GM06990 (cell line): ENCODE measurements around the gene ZNF891.

Source experiments
- DNase-seq: peaks from one replicate; pipeline ENCODE4 v3.0.0-alpha.2; 2011; ENCODE audit not compliant: insufficient read length; ENCODE audit errors: extremely low read depth
- H3K27me3 ChIP-seq: replicated peaks from 2 replicates; pipeline ENCODE4 v1.6.0; 2011; ENCODE audit warnings: low read length; ENCODE audit not compliant: control insufficient read depth, insufficient read depth
- H3K36me3 ChIP-seq: 2 replicates; pipeline ENCODE4 v1.5.1; 2011; ENCODE audit warnings: low read length; ENCODE audit not compliant: control insufficient read depth, insufficient read depth
- H3K4me3 ChIP-seq: replicated peaks from 2 replicates; pipeline ENCODE4 v1.5.1; 2011; ENCODE audit warnings: low read depth, mild to moderate bottlenecking, control low read depth, low read length
- TF ChIP-seq, protein P1 (sequence below): IDR thresholded peaks from 2 replicates; pipeline ENCODE4 v1.5.1; 2011; ENCODE audit warnings: low read length, control low read depth, mild to moderate bottlenecking, inconsistent platforms; ENCODE audit not compliant: insufficient read depth, poor library complexity, severe bottlenecking

Gene ZNF891

DNA sequence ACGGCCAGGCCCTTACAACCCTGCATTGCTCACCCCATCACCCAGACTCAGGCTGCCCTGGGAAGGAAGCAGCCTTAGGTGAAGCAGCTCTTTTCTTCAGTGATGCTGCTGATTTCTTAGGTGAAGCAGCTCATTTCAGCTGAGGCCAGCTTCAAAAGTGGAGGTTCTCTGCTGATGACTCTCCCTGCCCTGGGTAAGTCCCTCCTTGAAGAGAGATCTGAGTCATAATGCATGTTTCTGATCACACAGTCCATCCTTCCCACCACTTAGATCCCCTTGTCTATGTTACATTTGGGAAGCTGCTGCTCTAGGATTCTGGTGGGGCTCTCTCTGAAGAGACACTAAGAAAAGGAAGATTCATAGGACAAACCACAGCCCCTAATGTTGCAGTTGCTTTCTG, 66.5 kb downstream of the ZNF891 start:
- Histone ChIP-seq H3K36me3 (no peaks in the 10 kb centered on the region), H3K4me3 (no peak overlapping the region), H3K27me3 (no peaks in the 10 kb centered on the region)
- TF ChIP-seq, protein P1, sequence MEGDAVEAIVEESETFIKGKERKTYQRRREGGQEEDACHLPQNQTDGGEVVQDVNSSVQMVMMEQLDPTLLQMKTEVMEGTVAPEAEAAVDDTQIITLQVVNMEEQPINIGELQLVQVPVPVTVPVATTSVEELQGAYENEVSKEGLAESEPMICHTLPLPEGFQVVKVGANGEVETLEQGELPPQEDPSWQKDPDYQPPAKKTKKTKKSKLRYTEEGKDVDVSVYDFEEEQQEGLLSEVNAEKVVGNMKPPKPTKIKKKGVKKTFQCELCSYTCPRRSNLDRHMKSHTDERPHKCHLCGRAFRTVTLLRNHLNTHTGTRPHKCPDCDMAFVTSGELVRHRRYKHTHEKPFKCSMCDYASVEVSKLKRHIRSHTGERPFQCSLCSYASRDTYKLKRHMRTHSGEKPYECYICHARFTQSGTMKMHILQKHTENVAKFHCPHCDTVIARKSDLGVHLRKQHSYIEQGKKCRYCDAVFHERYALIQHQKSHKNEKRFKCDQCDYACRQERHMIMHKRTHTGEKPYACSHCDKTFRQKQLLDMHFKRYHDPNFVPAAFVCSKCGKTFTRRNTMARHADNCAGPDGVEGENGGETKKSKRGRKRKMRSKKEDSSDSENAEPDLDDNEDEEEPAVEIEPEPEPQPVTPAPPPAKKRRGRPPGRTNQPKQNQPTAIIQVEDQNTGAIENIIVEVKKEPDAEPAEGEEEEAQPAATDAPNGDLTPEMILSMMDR: no peak
- no peak for DNase-seq

DNA sequence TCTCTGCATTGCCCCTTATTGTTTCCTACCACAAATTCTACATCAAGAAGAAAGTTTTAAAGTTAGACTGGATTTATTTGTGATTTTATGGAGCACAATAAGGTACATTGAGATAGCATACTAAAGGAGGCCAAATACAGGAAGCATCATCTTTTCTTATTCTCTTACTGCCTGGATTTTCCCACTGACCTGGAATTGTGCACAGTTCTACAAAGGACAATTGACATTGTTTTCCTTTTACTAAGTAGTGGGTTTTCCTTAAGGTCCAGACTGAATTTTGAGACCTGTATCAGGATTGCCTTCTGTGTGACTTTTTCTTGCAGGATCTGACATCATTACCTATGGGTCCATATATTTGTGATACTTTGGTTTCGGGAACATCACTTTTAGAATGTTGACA, 68.1 kb downstream of the ZNF891 start:
- no peaks in the 10 kb centered on the region for H3K27me3 ChIP-seq
- H3K4me3 ChIP-seq: no peak overlapping the region
- TF ChIP-seq, protein P1: no peak
- no peaks in the 10 kb centered on the region; the same call in 1 of the 2 replicates for H3K36me3 ChIP-seq
- DNase-seq: no peak

DNA sequence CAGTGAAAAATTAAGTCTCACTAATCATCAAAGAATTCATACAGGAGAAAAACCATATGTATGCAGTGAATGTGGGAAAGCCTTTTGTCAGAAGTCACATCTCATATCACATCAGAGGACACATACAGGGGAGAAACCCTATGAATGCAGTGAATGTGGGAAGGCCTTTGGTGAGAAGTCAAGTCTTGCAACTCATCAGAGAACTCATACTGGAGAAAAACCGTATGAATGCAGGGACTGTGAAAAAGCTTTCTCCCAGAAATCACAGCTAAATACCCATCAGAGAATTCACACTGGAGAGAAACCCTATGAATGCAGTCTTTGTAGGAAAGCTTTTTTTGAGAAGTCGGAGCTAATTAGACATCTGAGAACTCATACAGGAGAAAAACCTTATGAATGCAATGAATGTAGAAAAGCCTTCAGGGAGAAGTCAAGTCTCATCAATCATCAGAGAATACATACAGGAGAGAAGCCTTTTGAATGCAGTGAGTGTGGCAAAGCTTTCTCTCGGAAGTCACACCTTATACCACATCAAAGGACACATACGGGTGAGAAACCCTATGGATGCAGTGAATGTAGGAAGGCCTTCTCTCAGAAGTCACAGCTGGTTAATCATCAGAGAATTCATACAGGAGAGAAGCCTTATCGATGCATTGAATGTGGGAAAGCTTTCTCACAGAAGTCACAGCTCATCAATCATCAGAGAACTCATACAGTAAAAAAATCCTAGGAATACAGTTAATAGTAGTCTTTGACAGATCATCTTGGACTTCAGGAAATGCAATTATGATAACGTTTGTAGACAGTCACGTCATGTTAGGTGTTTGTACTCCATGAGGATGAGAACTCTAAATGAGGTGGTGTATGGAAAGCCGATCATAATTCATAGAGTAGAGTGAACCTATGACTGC, 71.6 kb downstream of the ZNF891 start:
- no peak overlapping the region for H3K4me3 ChIP-seq

DNA sequence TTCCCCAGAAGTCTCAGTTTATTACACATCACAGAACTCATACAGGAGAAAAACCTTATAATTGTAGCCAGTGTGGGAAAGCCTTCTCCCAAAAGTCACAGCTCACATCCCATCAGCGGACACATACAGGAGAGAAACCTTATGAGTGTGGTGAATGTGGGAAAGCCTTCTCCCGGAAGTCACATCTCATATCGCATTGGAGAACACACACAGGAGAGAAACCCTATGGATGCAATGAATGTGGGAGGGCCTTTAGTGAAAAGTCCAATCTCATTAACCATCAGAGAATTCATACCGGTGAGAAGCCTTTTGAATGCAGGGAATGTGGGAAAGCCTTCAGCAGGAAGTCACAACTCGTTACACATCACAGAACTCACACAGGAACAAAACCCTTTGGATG, 72.6 kb downstream of the ZNF891 start:
- Histone ChIP-seq H3K36me3 (peaks cover 5% of the 10 kb centered on the region), H3K27me3 (no peaks in the 10 kb centered on the region), H3K4me3 (no peak overlapping the region)
- DNase-seq: no peak
- TF ChIP-seq, protein P1: no peak

More for the DNA sequence above, 71.6 kb downstream of the ZNF891 start:
- Histone ChIP-seq H3K36me3 (peaks cover 4% of the 10 kb centered on the region), H3K27me3 (no peaks in the 10 kb centered on the region)
- TF ChIP-seq, protein P1: no peak
- DNase-seq: no peak
